Left renal pelvis (tissue), 4 donors: Measurements from ENCODE around the gene PIAS1. TPM values are rescaled to one million over a fixed set of nuclear protein-coding genes. Genes with fewer than 3 reads are reported as not detected.
A peak's percentile ranks its signal among the peaks of the same experiment; 100 is the strongest.
"Not testable (repeated sequence)": the region's sequence is repeated elsewhere in the genome, so short reads cannot be mapped to it uniquely, and the experiment has no call there.

Experiments
- DNase-seq, 4 donors: peaks; one replicate each; pipeline ENCODE4 v3.0.0-alpha.2; 2013; ENCODE audit warnings: low read depth in 4 of 4, low spot score in 3 of 4
- polyA plus RNA-seq, 4 donors: library from polyadenylated mRNA; unstranded; fragments of 120-200 nt; gene quantifications; one replicate each; pipeline ENCODE4 v1.2.1, GENCODE V29; 2013; ENCODE audit not compliant: insufficient read length in 4 of 4

PIAS1 gene
- polyA plus RNA-seq, 4 donors: 39.4 to 52.0 (median 44.9) TPM

GRCh38 chr15:68200016-68200861, 146.1 kb downstream of the PIAS1 start:
- DNase-seq: no peak

GRCh38 chr15:68201153-68201878, 147.2 kb downstream of the PIAS1 start:
- DNase-seq: no peak

- DNase-seq: no peak
These were observed 147.8 kb downstream of the PIAS1 start for GRCh38 chr15:68201879-68202261.

GRCh38 chr15:68202994-68203393, 148.9 kb downstream of the PIAS1 start:
- DNase-seq: not testable (repeated sequence)

DNA sequence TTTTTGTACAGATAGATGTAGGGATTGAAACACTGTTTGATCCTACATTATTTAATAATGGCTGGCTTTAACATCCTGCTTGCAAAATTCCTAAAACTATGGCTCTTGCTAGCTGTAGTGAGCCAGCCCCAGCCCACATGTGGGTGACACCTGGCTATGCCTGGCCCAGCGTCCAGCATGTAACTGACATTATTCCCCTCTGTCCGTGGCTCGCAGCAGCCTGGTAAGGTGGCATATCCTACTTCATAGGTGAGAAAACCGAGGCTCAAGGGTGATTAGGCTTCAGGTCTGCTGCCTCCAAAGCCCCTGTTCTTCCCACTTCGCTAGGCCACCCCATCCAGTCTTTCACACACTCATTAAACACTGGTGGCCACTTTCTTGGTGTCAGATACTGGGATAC, 149.4 kb downstream of the PIAS1 start:
- DNase-seq: no peak

DNA sequence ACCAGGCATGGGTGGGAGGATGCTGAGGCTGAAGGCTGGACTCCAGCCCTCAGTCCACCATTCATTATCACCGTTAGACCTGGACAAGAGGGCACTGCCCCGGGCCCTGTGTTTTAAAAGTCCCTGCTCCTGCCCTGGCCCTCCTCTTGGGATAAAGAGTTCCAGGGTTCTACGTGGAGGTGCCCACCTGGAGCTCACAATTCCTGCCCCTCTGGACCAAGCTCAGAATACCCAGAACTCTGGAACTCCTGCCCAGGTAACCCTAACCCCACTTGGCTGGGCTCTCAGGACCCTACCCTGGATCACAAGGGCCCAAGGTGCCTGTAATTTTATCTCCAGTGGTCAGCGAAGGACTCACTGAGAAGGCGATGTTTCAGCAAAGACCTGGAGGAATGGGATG, 149.8 kb downstream of the PIAS1 start:
- DNase-seq: no peak

DNA sequence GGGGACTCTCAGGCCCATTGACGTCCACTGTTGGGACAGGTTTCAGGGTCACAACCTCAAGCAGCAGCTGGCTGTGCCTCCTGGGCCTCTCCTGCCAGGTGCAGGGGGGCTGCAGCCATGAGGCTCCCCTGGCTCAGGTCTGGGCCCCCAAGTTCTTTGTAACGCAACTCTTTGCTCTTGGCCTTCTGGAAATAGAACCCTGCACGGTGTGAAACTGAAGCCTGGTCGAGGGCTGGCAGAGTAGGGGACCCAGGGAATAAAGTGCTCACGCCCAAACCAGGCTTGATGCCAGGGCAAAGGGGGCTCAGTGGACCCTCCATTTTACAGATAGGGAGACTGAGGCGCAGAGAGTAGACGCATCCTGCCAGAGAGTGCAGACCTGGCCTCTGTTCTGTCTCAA, 150.2 kb downstream of the PIAS1 start:
- no peak for DNase-seq

GRCh38 chr15:68204776-68205557, 150.9 kb downstream of the PIAS1 start, which contains the start of gene CALML4:
TSS of gene CALML4 (minus strand) at chr15:68205332. CDS start at chr15:68205247, 85 bp downstream.
- peak in 3 of 4 donors; percentile 53 to 60 (median 59) for DNase-seq

- no peak for DNase-seq
These were observed 151.4 kb downstream of the PIAS1 start for GRCh38 chr15:68205558-68205944.

- no peak for DNase-seq
These were observed 151.9 kb downstream of the PIAS1 start for GRCh38 chr15:68205954-68206539.

DNA sequence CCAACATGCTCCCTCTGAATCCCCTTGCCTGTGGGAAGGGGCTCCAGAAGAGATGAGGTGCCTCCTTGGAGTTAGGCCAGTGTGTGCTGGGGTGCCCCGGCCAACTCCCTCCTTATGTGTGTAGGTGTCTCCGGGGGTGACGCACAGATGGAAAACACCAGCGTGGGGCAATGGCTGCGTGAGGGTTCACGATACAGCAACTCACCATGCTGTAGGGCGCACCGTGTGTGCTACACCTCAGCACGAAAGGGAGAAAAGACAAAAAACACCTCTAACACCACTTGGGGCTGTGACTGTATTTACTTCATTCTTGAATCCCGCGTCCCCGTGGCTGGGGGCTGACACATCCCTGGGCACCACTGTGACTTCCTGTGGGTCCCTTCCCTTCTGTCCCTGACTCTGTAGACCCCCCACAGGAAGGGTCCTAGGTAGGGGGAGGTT, 152.6 kb downstream of the PIAS1 start:
- no peak for DNase-seq

- DNase-seq: no peak
These were observed 153.2 kb downstream of the PIAS1 start for GRCh38 chr15:68207176-68207935.

GRCh38 chr15:68208136-68208535, 154.0 kb downstream of the PIAS1 start:
- no peak for DNase-seq

DNA sequence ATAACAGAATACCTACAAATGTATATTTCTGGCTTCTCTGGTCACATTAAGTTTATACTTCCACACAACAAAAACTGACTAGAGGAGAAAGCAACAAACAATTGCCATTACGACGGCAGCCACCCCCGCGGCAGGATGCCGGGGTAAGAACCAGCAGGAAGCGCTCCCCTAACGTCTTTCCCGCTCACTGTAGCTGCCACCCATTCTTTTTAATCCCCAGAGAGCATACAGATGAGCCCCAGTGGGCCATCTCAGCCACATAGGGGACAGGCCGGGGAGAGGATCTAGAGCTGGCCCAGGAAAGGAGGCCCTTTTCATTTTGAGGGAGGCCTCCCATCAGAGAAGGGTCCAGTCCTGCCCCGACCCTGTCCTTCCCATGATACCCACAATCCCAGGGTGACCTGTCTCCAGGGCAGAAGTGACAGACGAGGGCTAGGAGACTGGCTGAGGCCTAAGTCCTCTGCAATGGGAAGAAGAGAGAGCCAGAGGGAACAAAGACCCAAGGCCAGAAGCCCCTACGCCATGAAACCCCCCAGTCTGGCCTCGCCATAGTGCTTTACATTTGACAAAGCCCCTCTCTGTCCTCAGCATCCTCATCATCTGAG, 154.6 kb downstream of the PIAS1 start:
- DNase-seq: no peak

DNA sequence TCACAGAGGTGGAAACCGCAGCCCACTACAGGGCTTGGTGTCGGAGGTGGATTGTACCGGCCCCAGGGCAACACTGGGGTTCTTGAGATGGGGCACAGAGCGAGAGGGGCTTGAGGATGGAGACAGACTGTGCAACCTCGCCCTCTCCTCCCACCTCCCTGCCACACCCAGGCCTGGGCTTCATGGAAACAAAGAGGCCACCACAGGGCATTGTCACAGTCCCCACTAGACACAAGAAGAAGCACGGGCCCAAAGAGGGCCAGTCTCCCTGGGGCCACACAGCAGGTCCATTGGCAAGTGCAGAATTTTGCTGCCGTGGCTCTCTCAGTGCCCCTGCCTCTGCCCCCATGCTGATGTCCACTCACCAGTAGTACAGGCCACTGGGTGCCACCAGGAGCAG, 155.2 kb downstream of the PIAS1 start:
- no peak for DNase-seq

DNA sequence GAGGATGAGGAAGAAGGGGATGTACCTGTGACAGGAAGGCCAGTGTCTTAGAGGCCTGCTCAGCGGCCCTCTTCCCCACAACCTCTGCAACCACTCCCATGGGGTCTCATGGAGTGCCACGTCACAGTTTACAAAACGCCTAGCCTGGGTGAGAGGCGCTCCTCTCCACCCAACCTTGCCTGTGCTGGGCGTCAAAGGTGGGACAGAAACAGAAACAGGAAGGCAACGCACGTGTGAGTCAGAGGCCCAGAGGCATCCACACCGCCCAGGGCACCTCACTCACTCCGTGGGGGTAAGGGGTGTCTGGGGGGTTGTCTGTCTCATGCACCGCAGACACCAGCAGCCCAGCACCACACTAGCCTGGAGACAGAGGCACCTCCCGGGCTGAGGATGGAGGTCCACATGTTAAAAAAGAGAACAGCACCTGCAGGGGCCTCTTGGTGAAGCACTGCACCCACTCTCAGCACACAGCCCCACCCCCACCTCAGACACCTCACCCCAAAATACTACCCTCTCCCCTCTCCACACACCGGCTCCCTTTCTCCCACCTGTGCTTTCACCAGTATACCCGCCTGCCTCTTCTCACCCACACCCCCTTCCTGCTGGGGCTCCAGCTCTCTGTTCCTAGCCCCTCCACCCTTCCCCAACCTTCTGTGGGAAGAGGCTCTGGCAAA, 155.8 kb downstream of the PIAS1 start:
- no peak for DNase-seq

- DNase-seq: no peak
These were observed 156.3 kb downstream of the PIAS1 start for GRCh38 chr15:68210409-68210756.

DNA sequence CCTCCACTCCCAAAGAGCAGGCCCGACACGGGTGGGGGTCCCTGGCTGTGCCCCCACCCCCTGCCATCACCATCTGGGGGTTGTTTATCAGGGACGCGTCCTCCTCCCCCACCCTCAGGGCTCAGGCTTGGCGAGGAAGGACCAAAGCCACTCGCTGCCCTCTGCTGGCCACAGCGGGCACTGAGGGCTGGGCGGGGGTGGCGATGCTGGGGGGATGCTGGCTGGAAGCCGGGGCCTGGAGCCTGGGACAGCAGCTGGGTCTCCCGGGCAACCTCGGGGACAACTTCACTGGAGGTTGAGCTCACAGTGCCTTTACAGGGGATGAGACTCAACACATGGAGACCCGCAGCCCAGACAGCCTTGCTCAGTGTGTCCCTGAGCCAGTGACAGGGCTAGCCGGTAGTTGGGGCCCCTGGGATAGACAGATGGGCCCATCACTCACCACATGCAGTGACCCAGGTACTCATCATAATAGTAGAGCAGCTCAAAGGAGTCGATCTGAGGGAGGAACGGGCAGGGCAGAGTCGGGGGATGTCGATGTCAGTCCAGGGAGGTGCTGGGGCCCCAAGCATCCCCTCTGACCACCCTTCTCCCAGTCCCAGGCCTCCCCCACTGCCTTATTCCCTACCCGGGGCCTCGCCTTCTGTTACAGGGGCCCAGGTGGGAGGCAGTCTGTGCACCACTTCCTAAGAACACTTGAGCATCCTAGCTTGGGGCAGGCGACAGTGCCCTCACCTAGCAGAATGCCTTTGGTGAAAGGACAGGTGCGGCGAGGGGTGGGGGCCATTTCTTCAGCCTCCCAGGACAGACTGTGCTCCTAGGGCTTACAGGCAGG, 156.9 kb downstream of the PIAS1 start:
- DNase-seq: no peak
